ENCODE data around the gene CHRM4.

The CHRM4 gene

GRCh38 chr11:46362156-46363030, 29.2 kb downstream of the CHRM4 start:
- H3K79me2 ChIP-seq (ENCODE audit: insufficient read depth, low read length): peaks cover 96% of the 10 kb centered on the region
- peak overlapping the region; percentile 74 for H3K4me3 ChIP-seq (ENCODE audit: low read length, poor library complexity, severe bottlenecking)
- TF ChIP-seq CTCF (conservative IDR thresholded peaks at IDR 0.05; ENCODE audit: low read length) (no peak), EZH2phosphoT487 (IDR thresholded peaks at IDR 0.05; ENCODE audit: borderline replicate concordance) (no peak)

GRCh38 chr11:46361283-46362155, 30.1 kb downstream of the CHRM4 start:
- no peak overlapping the region for H2AFZ ChIP-seq (ENCODE audit: low read length)

More at GRCh38 chr11:46362156-46363030, 29.2 kb downstream of the CHRM4 start:
- Histone ChIP-seq H3K27me3 (ENCODE audit: insufficient read depth, low read length, poor library complexity, severe bottlenecking) (no peaks in the 10 kb centered on the region), H3K9me2 (replicated peaks; ENCODE audit: low read depth, low read length) (no peaks in the 10 kb centered on the region), H3K9ac (ENCODE audit: low read depth, low read length, poor library complexity, severe bottlenecking) (peak overlapping the region; percentile 97), H3K36me3 (ENCODE audit: insufficient read depth, low read length) (peaks cover 20% of the 10 kb centered on the region; the same call in 1 of the 2 replicates), H4K20me1 (ENCODE audit: insufficient read depth, low read length, poor library complexity, severe bottlenecking) (peaks cover 59% of the 10 kb centered on the region), H3K4me1 (ENCODE audit: insufficient read depth, low read length, poor library complexity, severe bottlenecking) (peaks cover 36% of the 10 kb centered on the region), H3K9me3 (ENCODE audit: insufficient read depth, low read depth, low read length) (no peaks in the 10 kb centered on the region), H2AFZ (ENCODE audit: low read length) (no peak overlapping the region), H3F3A (ENCODE audit: low read depth) (no peaks in the 10 kb centered on the region; the same call in 1 of the 2 replicates), H3K4me2 (ENCODE audit: low read depth, low read length, poor library complexity, severe bottlenecking) (peak overlapping the region; percentile 96)

More at GRCh38 chr11:46361283-46362155, 30.1 kb downstream of the CHRM4 start:
- Histone ChIP-seq H4K20me1 (ENCODE audit: insufficient read depth, low read length, poor library complexity, severe bottlenecking) (peaks cover 58% of the 10 kb centered on the region), H3K36me3 (ENCODE audit: insufficient read depth, low read length) (peaks cover 16% of the 10 kb centered on the region; the same call in 1 of the 2 replicates), H3F3A (ENCODE audit: low read depth) (no peaks in the 10 kb centered on the region; the same call in 1 of the 2 replicates), H3K4me1 (ENCODE audit: insufficient read depth, low read length, poor library complexity, severe bottlenecking) (peaks cover 45% of the 10 kb centered on the region), H3K79me2 (ENCODE audit: insufficient read depth, low read length) (peaks cover 97% of the 10 kb centered on the region), H3K27me3 (ENCODE audit: insufficient read depth, low read length, poor library complexity, severe bottlenecking) (no peaks in the 10 kb centered on the region), H3K9ac (ENCODE audit: low read depth, low read length, poor library complexity, severe bottlenecking) (peak overlapping the region; percentile 97), H3K4me2 (ENCODE audit: low read depth, low read length, poor library complexity, severe bottlenecking) (peak overlapping the region; percentile 96), H3K9me2 (replicated peaks; ENCODE audit: low read depth, low read length) (no peaks in the 10 kb centered on the region), H3K4me3 (ENCODE audit: low read length, poor library complexity, severe bottlenecking) (peak overlapping the region; percentile 74), H3K9me3 (ENCODE audit: insufficient read depth, low read depth, low read length) (no peaks in the 10 kb centered on the region)
- TF ChIP-seq CTCF (conservative IDR thresholded peaks at IDR 0.05; ENCODE audit: low read length): no peak
- TF ChIP-seq EZH2phosphoT487 (IDR thresholded peaks at IDR 0.05; ENCODE audit: borderline replicate concordance): no peak
